Measurements from ENCODE around the gene PRR4.

Gene PRR4

GRCh38 chr12:10849425-10849878, at the start of gene PRR4:
TSS of gene PRR4 (minus strand) at chr12:10849475. CDS start at chr12:10849437, 38 bp downstream.
- DNase-seq: no peak

GRCh38 chr12:10896854-10897253, 47.6 kb upstream of the PRR4 start:
- DNase-seq: no peak

- no peak for DNase-seq
These were observed 42.7 kb upstream of the PRR4 start for GRCh38 chr12:10891937-10892336.

GRCh38 chr12:10889226-10889625, 40.0 kb upstream of the PRR4 start:
- DNase-seq: no peak

- DNase-seq: no peak
These were observed 34.9 kb upstream of the PRR4 start, which contains the start of gene PRH1 for GRCh38 chr12:10884086-10884725. TSS of gene PRH1 (minus strand) at chr12:10884255. CDS start at chr12:10884217, 38 bp downstream.

GRCh38 chr12:10873378-10873777, 24.1 kb upstream of the PRR4 start:
- DNase-seq: no peak

GRCh38 chr12:10867381-10867780, 18.1 kb upstream of the PRR4 start:
- no peak for DNase-seq

GRCh38 chr12:10863512-10864218, 14.4 kb upstream of the PRR4 start:
- no peak for DNase-seq

GRCh38 chr12:10861366-10861765, 12.1 kb upstream of the PRR4 start:
- DNase-seq: no peak

- no peak for DNase-seq
These were observed 6.5 kb upstream of the PRR4 start for GRCh38 chr12:10855807-10856206.

- DNase-seq: no peak
These were observed 4.5 kb upstream of the PRR4 start for GRCh38 chr12:10853776-10854175.

- no peak for DNase-seq
These were observed 2.1 kb upstream of the PRR4 start for GRCh38 chr12:10851243-10851858.

- DNase-seq: no peak
These were observed 1.5 kb downstream of the PRR4 start for GRCh38 chr12:10847744-10848143.

- no peak for DNase-seq
These were observed 6.4 kb downstream of the PRR4 start for GRCh38 chr12:10842862-10843261.

GRCh38 chr12:10838461-10838860, 10.8 kb downstream of the PRR4 start:
- no peak for DNase-seq

- DNase-seq: no peak
These were observed 19.3 kb downstream of the PRR4 start for GRCh38 chr12:10829994-10830393.

- no peak for DNase-seq
These were observed 23.0 kb downstream of the PRR4 start, which contains the start of gene TAS2R10 for GRCh38 chr12:10826258-10826657. TSS of gene TAS2R10 (minus strand) at chr12:10826358. CDS start at chr12:10826269, 89 bp downstream.

- no peak for DNase-seq
These were observed 24.3 kb downstream of the PRR4 start for GRCh38 chr12:10824957-10825356.

GRCh38 chr12:10811883-10812536, 37.3 kb downstream of the PRR4 start:
- DNase-seq: no peak

- no peak for DNase-seq
These were observed 39.2 kb downstream of the PRR4 start, which contains the start of gene TAS2R9 for GRCh38 chr12:10810068-10810467. TSS of gene TAS2R9 (minus strand) at chr12:10810168. CDS start at chr12:10810075, 93 bp downstream.

GRCh38 chr12:10807186-10807585, 42.1 kb downstream of the PRR4 start, which contains the start of gene TAS2R8:
TSS of gene TAS2R8 (minus strand) at chr12:10807286. CDS start at chr12:10806980, 306 bp downstream.
- DNase-seq: no peak

- DNase-seq: no peak
These were observed 46.7 kb downstream of the PRR4 start, which contains the start of gene TAS2R7 for GRCh38 chr12:10802587-10802986. TSS of gene TAS2R7 (minus strand) at chr12:10802627. CDS start at chr12:10802570, 57 bp downstream.

GRCh38 chr12:10801741-10802140, 47.5 kb downstream of the PRR4 start:
- no peak for DNase-seq
